ENCODE measurements around the gene ERCC1. TPM values are rescaled to one million over a fixed set of nuclear protein-coding genes. Genes with fewer than 3 reads are reported as not detected.

Gene ERCC1
- total RNA-seq, 1 donor from 2014 or later = 88.5 TPM

DNA sequence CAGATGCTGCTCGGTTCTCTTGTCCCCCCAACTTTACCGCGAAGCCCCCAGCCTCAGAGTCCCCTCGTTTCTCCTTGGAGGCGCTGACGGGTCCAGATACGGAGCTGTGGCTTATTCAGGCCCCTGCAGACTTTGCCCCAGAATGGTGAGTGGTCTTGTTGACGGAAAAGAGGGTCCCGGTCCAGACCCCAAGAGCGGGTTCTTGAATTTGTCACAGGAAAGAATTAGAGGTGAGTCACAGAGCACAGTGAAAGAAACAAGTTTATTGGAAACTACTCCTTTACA is 16.7 kb downstream of the ERCC1 start:
- intact Hi-C loops (cut with micrococcal nuclease) = loop anchor here (2.0 to 5.0 kb wide), 3 partner anchors 156 to 405 kb away; partner anchors contain the start of genes MARK4, PPP1R37 and RELB

DNA sequence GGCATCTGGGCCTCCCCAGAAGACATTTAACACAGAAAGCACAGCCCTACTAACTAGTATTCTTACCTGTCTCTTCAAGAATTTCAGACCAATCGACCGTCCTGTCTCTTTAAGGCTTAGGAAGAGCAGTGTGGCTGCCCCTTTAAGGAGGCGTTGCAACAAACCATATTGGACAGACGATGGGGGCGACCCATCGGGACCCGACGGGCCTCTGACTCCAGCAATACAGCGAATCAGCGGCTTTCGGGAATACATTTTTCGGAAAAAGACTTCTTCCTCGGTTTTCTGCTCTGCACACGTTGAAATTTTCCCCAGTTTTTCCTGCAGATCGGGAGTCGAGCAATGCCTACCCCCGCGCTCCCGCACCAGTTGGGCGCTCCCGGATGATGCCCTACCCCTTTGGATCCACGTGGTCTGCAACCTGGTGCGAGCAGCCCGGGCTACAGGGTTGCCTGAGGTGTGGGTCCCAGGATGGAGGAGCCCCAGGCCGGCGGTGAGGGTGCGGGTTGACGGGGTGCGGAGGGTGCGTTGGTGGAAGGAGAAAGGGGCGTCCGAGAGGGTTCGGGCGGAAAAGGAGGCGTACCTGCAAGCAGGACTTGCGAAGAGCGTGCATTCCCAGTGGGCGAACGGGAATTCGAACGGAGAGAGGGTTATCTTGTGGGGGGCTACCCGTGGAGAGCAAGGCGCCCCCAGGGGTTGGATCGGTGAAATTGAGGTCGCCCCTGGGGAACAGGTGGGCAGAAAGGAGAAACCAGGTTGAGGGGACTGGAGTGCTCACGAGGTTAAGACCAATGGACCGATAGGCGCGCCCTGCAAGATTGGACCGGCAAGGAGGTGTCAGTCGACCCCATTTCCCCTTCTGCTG is 17.3 kb downstream of the ERCC1 start, which contains the start of gene POLR1G:
Gene POLR1G (plus strand): TSS at position 419 of the 865 bp plus-strand sequence. CDS start 53 bp downstream, at position 472.
- intact Hi-C loops (cut with micrococcal nuclease) = loop anchor here (1.0 to 5.0 kb wide), 11 partner anchors 17 to 480 kb away; partner anchors contain the start of genes ERCC1, ERCC2, IRF2BP1 and MARK4

DNA sequence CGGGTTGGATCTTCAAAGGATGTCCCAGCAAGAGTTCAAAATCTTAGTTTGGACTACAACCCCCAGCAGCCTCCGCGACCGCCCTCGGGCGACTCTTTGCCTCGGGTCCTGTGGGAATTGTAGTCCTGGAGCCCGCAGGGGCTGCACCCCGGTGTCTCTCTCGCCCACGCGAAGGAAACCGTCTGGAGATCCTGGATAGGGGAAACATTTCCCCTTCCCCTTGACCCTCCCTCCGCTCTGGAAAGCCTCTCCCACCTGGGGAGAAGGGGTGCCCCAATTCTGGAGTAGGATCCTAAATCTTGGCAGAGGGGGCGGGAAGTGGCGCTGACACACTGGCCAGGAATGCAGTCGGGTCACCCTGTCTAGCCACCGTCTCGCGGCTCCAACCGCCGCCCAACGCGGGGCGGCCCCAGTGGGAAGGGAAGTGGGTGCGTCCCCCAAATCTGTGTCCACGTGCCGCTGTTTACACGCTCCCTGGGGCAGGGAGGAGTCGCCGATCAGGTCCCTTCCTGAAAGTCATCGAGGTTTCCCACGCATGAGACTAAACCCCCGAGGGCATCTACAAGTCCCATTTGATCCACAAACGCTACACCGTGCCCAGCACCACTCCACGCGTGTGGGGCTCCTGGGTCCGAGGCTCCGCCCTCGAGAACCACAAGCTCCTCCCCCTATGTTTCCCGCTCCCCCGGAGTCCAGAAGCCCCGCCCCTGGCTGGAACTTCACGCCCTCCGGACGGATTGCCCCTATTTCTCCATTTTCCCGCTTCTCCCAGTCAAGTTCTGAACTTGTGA is 18.1 kb downstream of the ERCC1 start:
- intact Hi-C loops (cut with micrococcal nuclease) = loop anchor here (1.0 to 5.0 kb wide), 13 partner anchors 18 to 481 kb away; partner anchors contain the start of genes BLOC1S3, ERCC1, ERCC2 and IRF2BP1

DNA sequence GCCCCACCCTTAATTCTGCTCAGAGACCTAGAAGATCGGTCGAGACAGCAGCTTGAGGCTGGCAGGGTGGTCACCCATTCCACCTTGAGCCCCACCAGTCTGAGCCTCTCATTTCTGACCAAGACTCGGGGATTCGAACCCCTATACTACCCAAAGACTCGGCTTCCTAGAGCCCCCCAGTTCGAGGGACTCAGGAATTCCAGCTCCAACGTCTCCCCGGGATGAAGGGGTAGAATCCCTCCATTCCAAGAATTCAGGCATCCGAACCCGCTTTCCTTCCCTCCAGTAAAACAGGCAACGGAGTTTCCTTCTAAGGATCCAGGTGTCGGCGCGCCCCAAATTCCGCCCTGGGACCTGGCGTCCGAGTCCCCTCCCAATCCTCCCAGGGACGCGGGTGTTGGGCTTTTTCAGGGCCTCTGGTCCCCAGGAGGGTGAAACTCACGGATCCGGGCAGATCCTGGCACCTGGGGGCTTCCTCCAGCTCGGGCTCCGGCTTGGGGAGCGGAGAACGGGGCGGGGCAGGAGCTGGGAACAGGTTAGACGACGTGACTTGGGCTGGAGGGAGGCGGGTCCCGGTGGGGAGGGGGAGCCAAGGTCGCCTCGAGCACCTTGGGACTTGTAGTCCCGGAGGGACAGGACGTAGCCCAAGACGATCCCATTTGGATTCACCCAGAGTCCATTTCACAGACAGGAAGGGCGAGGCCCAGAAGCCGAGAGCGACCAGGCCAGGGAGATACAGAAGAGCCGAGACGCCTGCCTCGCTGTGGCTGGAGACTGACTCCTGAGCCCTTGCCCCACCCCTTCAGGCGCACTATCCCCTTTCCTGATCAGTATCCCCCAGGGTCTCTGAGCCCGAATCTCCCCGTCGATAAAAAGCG is 18.9 kb downstream of the ERCC1 start, which contains the start of gene PPP1R13L:
Gene PPP1R13L (minus strand): TSS at position 513 of the 878 bp plus-strand sequence. CDS start 6,751 bp downstream, outside the sequence.
- intact Hi-C loops (cut with micrococcal nuclease) = loop anchor here (1.0 to 5.0 kb wide), 4 partner anchors 81 to 402 kb away; partner anchors contain the start of genes BLOC1S3, PPP1R37, RELB and TRAPPC6A

DNA sequence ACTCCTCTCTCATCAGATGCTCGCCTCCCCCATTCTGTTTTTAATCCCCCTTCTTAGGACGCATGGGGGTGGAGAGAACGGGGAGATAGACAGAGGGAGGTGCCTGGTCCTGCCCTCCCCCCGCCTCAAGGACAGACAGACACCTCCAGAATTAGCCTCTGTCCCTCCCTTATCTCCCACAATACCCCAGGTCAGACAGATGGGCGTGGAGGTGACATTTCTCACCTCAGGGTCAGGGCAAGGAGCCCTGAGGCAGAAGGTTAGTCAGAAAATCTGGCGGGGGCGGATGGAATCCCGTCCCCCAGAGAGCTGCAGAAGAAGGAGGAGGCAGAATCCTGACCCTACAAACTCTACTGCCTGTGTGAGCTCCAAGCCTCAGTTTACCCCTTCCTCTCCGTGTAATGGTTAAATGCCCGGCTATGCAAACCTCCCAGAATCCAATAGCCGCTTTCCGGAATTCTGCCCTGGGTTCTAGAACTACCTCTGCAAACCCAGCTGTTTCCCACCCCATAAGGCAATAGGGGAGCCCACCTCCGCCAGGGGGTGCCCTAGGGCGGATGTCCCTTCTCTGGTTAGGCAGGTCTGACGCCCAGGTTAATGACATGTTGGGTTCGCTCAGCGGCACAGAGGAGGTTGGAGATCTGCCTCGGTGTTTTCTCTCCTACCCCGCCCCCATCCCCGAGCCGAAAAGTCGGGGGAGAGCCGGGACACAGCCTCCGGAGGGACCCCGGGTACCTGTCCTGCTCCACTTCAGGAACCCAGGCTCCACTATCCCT is 19.7 kb downstream of the ERCC1 start:
- intact Hi-C loops (cut with micrococcal nuclease) = no loop called here

DNA sequence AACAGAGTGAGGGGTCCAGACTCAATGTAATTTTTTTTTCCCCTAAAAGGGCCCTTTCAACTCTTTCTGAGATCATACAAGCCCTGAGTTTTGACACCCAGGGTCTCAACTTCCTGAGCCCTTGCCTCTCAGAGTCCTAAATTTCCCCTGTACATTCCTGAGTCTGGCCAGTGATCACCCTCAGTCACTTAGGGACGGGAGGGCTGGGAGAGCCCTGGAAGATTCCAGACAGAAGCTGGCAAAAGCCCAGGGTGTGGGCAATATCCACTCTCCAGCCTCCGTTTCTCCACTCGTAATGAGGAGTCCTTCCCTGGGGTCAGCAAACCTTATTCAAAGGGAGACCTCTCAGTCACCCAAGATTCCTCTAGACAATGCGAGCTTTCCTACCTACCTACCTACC is 20.4 kb downstream of the ERCC1 start:
- intact Hi-C loops (cut with micrococcal nuclease) = no loop called here

DNA sequence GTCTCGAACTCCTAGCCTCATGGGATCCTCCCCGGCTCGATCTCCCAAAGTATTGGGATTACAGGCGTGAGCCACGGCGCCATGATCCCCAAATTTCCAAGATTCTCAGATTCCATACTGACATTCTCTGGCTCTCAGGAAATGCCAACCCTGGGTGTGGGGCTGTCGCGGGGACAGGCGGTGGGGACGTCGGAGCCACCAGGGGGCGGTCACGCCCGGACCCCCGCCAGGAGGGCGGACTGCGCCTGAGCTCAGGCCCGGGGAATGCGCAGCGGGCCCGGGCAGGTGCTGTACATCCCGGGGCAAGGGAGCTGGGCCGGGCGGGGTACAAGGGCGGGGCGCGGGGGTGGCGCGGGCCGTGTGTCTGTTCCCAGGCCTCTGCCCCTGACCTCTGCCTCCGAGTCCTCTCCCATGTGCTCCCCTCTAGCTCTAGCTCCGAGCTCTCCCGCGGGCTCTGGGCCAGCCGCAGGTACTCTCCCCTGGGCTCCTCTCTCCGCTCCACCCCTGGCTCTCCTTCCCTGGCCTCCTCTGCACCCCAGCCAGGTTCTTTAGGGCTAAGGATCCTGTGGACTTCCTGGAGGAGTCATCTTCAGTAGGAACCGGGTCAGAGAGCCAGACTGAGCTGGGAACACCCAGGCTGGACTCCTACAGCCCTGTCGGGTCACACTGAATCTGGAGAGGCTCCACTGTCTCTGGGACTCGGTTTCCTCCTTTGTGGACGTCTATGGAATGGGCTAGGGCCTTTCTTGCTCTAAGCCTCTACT is 21.2 kb downstream of the ERCC1 start:
- intact Hi-C loops (cut with micrococcal nuclease) = no loop called here

DNA sequence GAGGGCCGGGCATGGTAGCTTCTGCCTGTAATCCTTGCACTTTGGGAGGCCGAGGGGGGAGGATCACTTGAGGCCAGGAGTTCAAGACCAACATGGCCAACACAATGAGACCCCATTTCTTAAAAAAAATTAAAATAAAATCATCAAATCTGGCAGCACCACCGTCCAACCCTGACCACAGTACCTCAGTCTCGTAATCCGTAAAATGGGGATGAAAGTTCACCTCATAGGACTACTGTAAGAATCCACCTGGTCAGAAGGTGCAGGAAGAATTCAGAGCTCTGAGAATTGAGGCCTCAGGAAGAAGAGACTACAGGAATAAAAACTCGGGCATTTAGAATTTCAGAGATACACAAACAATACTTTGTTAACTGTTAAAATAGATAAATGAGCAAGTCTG is 21.9 kb downstream of the ERCC1 start:
- intact Hi-C loops (cut with micrococcal nuclease) = no loop called here

DNA sequence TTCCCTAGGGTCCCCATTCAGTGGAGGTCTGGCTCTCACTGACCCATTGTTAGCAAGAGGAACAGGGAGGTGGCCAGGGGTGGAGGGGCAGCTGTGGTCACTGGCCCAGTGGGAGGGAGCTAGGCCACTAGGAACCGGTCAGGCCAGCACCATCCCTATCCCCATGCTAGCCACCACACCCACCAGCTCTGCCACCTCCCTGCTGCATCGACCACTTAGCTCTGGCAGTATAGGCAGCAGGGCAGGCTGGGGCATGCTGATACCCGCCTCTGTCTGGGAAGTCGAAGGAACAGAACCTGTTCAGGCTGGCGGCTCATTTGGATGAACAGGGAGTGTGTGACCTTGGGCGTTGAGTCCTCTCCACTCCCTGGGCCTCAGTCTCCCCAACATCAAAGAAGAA is 23.5 kb downstream of the ERCC1 start:
- intact Hi-C loops (cut with micrococcal nuclease) = no loop called here

DNA sequence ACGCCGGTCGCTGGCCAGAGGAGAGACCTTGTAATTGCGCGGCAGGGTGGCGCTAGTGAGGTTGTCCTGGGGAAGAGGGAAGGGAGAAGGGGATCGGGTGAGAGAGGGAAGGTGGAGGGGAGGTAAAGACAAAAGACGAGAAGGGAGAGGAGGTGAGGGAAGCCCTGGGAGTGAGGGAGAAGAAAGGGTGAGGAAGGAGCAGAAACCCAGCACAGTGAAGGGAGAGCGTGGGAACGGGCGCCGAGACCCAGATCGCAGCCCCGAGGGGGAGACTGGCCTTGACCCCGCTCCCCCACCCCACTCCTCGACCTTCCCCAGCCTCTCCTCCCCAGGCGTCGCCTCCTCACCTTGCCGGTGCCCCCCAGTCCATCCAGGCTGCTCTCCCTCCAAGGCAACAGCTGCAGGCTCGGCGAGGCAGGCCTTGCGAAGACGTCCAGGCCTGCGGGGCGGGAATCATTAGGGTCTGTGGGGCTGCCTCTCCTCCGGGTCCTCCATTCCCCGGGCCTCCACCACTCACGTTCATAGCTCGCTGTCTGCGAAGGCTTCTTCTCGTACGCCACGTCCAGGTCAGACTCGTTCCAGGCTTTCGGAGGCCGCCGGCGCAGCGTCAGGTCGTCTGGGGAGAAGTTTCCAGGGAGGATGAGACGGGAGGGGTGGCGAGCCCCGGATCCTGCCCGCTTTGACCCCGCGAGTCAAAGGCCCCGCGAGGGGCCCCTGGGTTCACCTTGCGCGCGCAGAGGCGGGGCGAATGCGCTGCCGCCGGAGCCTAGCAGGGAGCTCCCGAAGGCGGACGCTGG is 27.7 kb downstream of the ERCC1 start:
- intact Hi-C loops (cut with micrococcal nuclease) = no loop called here

DNA sequence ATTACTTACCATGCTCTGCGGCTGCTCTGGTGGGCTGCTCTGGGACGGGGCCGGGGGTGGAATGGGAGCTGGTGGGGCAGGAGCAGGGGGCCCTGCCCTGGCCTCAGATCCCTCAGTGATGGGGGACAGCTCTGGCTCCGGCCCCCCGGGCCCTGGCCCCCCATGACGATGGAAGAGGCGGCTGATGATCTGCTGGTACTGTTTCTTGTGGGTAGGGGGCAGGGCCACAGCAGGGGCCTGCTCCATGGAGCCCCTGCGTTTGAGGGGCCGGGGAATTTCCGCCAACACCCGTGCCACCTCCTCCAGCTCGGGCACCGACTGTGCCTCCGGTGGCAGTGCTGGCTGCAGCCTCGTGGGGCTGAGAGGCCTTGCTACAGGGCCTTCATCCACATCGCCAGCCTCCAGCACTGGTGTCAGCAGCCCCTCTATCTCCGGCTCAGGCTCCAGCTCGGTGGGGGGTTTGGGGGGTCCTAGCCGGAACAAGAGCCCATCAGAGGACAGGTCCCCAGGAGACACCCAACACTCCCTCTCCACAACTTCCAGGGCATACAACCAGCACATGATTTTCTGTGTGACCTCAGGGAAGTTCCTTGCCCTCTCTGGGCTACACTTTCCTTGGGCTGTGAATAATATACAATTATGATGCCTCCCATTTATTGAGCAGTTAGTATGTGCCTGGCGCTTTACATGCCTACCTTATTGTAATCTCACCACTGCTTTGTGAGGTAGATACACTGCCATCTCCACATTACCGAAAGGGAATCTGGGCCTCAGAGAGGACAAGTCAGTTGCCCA is 31.6 kb downstream of the ERCC1 start:
- intact Hi-C loops (cut with micrococcal nuclease) = no loop called here

DNA sequence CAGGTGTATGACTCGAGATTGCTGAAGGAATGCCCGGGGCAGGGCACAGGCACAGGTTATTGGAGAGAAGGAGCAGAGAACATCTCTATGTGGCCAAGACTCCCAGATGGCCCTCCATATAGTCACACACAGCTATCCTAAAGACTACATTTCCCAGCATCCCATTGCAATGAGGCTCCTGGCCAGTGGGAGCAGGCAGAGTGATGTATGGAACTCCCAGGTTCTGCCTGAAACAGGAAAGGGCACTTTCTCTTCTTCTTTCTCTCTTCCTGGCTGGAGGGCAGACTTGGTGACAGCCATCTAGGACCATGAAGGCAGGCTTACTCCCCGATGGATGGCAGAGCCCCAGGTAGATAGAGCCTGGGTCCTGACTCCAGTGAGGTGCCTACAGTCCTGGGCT is 32.4 kb downstream of the ERCC1 start:
- intact Hi-C loops (cut with micrococcal nuclease) = no loop called here

DNA sequence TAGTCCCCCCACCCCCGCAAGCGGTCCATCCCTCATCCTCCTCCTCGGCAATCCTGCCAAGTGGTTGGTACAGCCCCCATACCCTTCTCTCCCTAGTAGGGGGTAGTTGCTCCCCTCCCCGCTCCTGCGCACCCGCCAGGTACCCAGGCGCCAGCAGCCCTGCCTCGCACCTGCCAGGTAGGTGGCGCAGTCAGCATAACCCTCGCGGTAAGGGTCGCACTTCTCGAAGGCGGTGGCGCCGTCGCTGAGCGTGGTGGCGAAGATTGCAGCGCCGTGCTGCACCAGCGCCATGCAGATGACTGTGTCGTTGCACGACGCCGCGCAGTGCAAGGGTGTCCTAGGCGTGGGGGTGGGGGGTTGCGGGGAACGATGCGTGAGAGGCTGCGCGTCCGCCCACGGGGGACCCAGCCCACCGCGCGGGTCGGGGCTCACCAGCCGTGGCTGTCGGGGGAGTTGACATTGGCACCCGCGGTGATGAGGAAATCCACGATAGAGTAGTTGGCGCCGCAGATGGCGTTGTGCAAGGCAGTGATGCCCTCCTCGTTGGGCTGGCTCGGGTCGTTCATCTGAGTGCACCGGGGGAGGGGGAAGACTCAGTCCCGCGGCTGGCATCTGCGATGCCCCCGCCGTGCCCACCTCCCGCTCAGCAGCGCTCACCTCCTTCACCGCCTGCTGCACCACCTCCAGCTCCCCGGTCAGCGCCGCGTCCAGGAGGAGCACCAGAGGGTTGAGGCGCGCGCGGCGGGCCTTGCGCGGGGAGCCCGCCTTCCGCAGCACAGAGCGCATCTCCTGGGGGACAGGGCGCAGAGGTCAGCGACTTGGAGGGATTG is 38.1 kb downstream of the ERCC1 start:
- intact Hi-C loops (cut with micrococcal nuclease) = no loop called here

DNA sequence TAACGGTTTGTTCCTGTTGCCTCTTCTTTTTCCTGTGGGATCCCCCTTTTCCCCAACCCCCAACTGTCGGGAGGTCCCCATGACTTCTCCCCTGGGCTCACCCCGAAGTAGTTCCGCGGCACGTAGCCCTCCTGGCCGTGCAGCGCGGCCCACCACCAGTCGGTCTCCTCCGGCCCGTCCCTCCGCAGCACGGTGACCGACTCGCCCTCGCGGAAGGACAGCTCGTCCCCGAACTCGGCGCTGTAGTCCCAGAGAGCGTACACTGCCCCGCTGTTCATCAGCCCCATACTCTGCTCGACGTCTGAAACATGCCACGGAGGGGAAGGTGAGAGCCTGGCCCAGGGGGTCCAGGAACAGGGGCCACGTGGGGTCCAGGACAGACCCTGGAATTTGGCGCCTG is 41.3 kb downstream of the ERCC1 start:
- intact Hi-C loops (cut with micrococcal nuclease) = no loop called here

DNA sequence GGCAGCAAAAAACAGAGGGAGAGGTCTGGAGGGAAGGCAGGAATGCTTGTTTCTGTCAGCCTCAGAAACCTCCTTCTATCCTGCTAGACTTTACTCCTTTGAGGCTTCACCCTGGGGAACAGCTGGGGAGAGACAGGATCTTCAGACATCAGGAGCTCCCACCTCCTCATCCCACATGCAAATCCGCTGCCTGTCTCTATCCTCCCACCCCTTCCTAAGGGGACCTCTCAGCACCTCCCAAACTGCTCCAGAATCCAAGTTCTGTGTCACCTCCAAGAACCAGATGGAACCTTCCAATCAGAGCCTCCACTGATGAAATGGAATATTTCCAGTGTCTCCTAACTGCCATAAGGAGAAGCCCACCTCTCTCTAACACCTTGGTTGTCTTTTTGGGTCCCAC is 43.6 kb downstream of the ERCC1 start:
- intact Hi-C loops (cut with micrococcal nuclease) = no loop called here

DNA sequence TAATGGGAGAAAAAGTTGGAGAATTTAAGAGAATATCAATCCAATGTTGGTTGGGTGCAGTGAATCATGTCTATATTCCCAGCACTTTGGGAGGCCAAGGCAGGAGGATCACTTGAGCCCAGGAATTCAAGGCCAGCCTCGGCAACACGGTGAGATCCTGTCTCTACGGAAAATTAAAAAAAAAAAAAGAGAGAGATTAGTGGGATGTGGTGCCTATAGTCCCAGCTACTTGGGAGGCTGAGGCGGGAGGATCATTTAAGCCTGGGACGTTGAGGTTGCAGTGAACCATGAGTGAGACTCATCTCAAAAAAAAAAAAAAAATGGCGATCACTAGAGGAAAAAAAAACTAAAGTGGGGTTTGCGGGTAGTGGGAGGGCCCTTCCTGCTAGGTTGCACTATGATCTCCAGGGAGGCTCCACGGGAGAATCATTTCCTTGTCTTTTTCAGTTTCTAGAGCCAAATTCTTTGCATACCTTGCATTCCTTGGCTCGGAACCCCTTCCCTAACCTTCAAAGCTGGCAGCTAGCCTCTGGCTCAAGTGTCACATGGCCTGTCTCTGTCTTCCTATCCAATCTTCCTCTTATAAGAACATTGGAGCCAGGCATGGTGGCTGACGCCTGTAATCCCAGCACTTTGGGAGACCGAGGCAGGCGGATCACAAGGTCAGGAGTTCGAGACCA is 47.5 kb downstream of the ERCC1 start:
- intact Hi-C loops (cut with micrococcal nuclease) = no loop called here

All from T-helper 1 cell treated with Interleukin-12 subunit alpha and Interleukin-12 subunit beta and Interleukin-4 antibody, amounts not matched to agents 30 ng/mL and 1 ng/mL, for 36 hours (primary cell).